ENCODE data around the gene PAX8.
A peak's percentile ranks its signal among the peaks of the same experiment; 100 is the strongest.

Gene PAX8

GRCh38 chr2:113167115-113167932 is 111.4 kb downstream of the PAX8 start:
- peak; percentile 42 for DNase-seq (ENCODE audit: low spot score)

- DNase-seq (ENCODE audit: low spot score) = no peak
These were observed 112.5 kb downstream of the PAX8 start for GRCh38 chr2:113166187-113166645.
